Activated effector memory CD4-positive, alpha-beta T cell treated with Interleukin-2 at 50 U/mL for 16 hours (primary cell): ENCODE measurements around the gene TESMIN.

Experiments
- DNase-seq: peaks from one replicate; pipeline ENCODE4 v3.0.0-alpha.2; 2020

TESMIN gene

DNA sequence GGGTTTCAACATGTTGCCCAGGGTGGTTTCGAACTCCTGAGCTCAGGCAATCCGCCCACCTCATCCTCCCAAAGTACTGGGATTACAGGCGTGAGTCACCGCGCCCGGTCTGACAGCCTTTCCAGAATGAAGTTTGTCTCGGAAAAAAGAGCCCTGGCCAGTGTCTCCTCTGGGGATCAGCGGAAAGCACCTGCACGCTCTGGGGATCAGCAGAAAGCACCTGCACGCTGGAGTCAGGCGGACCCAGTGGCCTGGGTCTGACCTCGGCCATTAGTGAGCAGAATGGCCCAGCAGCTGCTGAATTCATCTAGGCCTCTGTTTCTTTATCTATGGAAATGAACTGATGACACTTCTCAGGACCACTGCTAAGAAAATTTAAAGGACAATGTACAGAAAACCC, 10.5 kb upstream of the TESMIN start:
- no peak for DNase-seq

DNA sequence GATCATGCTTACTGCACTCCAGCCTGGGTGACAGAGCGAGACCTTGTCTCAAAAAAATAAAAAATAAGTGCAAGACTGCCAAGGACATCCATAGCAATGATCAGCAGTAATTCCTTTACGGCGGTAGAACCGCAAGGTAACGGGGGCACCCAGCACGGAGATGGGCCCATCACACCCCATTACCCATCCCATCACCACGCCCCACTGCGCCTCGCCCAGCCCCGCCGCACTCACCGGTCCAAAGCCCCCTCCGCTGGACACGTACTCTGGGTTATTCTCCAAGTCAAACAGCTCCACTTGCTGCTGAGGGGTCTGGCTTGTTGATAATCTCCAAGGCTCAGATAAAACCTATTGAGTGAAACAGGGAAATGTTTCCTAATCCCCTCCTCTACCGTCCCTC, 8.7 kb upstream of the TESMIN start:
- DNase-seq, result no peak

- no peak for DNase-seq
Observed at GRCh38 chr11:68757711-68758110, 6.4 kb upstream of the TESMIN start.

DNA sequence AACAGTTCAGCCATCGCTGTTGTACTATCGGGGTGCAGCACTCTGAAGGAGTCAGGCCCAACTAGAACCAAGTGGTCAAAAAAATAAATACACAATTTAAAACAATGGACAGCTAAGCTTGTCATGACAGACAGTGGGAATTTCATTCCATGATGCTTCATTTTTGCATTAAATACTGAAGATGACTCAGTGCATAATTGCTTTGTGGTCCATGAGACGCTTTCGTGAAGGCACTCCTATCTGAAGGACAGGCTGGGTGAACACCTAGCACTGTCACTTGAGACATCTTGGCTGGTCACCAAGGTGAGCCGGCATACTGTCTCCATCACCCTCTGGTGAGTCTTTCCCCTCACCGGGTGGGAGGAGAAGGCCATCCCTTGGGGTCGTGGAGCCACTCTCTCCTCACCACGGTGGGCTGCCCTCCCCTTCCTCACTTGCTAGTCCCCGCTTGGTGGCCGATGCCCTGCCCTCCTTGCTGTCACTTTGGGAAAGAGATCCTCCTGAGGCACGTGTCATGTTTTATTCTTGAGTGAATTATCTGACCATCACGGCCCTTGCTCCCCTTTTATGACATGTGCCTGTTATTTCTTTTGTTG, 4.9 kb upstream of the TESMIN start:
- DNase-seq, result no peak

- no peak for DNase-seq
Observed at GRCh38 chr11:68753300-68753699, 2.0 kb upstream of the TESMIN start.

DNA sequence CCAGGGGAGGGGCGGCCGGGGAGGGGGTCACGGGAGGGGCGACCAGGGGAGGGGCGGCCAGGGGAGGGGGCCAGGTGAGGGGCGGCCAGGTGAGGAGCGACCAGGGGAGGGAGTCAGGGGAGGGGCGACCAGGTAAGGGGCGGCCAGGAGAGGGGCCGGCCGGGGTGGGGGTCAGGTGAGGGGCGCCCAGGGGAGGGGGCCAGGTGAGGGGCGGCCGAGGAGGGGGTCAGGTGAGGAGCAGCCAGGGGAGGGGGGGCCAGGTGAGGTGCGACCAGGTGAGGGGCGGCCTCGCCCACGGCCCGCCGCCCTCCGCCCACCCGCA, 355 bp downstream of the TESMIN start:
- no peak for DNase-seq

DNA sequence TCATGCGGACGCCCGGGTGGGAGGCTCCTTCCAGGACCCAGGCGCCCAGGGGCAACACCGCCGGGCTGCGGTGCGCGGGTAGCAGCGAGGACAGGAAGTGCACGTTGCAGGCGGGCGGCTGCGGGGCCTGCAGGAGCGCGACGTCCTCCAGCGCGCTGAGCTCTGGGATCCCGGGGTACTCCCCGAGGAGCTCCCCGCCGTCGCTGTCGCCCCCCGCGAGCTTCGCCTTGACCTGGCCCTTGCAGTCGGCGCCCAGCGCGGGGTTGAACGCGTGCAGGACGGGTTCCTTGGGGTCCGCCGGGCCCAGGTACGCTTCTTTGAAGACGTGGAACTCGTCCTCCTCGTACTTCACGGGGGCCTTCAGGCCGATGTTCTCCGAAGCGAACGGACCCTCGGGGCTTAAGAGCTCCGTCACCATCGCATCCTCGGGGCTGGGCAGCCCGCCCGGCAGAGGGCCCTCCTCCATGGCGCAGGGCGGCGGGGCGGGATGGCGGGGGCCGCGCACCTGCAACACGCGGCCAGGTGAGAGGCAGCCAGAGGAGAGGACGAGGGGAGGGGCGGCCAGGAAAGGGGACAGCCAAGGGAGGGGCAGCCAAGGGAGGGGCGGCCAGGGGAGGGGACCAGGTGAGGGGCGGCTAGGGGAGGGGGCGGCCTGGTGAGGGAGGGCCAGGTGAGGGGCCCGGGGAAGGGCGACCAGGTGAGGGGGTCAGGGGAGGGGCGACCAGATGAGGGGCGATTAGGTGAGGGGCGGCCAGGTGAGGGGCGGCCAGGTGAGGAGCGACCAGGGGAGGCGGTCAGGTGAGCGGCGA, 921 bp downstream of the TESMIN start:
- peak; percentile 6 for DNase-seq

- no peak for DNase-seq
Observed at GRCh38 chr11:68749229-68750123, 1.8 kb downstream of the TESMIN start.

DNA sequence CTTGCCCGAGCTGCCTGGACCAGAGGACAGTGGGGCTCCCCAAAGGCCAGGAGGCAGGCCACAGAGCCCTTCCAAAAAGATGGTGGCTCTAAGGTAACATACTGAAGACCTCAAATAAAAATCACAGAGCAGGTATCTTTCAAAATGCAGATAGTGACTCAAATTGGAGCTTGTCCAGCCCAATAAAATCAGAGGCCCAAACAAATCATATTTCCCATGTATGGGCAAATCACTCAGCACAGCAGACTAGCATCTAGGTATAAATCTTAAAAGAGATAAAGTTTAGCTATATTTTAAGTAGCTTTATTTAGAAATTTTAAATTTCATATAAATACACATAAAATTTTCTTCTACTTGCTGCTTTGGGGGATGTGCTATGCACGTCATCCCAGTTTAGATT, 3.3 kb downstream of the TESMIN start:
- DNase-seq, result no peak

GRCh38 chr11:68743539-68743938, 7.8 kb downstream of the TESMIN start:
- DNase-seq, result no peak

DNA sequence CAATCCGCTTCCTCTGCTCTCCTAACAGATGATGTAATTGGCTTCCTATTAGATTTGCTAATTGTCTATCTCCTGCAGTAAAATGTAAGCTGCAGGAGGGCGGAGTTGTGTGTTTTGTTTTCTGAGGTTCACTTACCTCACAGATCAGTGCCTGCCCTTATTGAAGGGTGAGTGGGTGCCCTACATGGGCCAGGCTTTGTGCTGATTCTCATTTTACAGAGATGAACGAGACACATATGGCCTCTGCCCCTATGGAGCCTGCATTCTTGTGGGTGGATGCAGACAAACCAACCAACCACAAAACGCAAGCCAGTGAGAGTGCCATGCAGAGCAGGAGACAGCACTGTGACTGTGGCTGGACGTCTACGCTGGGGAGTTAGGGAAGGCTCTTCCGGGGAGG, 9.9 kb downstream of the TESMIN start:
- no peak for DNase-seq

DNA sequence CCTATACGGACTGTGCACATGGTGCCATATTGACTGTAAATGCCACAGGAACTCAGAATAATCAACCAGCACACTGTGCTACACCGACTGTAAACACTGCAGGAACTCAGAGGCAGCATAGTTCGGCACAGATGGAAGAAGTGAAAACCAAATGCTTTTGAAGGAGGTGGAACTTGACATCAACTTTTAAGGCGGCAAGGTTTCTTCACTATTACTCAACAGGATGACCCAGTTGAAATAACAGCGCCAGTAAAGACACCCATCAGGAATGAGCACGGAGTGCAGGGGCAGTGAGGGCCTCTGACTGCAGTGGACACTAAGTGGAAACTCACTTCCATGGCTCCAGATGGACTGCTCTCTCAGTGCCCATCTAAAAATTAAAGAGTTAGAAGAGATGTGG, 15.7 kb downstream of the TESMIN start:
- no peak for DNase-seq

DNA sequence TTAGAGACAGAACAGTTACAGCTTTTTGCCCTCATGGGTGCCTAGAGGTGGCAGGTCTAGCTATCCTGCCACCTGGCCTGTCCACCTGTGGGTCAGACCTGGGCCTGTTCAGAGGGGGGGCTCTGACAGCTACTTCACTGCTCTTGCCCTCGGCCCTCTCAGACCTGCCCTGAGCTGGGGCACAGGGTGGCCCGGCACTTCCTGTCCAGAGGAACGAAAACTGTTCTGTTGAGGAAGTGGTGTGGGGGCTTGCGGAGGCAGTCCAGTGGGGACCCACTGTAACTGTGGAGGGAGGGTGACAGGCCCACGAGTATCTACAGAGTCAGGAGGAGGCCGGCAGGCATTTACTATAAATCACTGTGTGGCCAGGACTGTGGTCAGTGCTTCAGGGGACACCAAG, 16.2 kb downstream of the TESMIN start:
- DNase-seq, result no peak

- DNase-seq, result no peak
Observed at GRCh38 chr11:68734111-68734510, 17.2 kb downstream of the TESMIN start.

DNA sequence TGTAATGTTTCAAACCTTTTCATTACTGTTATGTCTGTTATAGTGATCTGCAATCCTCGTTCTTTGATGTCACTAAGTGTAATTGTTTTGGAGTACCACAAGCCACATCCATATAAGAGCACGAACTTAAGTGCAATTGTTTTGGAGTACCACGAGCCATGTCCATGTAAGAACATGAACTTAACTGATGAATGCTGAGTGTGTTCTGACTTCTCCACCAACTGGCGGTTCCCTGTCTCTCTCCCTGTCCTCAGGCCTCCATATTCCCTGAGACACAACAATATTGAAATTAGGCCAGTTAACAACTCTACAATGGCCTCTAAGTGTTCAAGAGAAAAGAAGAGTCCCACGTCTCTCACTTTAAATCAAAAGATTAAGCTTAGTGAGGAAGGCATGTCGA, 23.5 kb downstream of the TESMIN start:
- no peak for DNase-seq

DNA sequence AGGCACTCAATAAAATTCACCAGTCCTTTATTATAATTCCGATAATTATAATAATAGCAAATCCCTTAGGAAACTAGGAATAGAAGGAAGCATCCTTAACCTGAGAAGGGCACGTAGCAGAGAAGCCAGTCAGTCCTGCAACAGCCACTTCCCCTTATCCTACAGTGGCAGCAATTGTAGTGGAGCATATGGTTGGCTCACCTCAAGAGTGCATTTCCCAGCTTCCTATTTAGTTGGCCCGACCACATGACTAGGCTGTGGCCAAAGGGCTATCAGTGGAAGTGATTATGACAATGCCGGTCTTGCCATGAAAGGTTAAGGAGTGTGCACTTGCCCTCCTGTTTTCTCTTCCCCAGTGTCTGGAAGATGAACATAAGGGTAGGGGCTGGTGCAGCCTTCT, 27.0 kb downstream of the TESMIN start:
- no peak for DNase-seq

GRCh38 chr11:68722143-68722542, 29.2 kb downstream of the TESMIN start:
- DNase-seq, result no peak

GRCh38 chr11:68721075-68721474, 30.2 kb downstream of the TESMIN start:
- DNase-seq, result no peak

DNA sequence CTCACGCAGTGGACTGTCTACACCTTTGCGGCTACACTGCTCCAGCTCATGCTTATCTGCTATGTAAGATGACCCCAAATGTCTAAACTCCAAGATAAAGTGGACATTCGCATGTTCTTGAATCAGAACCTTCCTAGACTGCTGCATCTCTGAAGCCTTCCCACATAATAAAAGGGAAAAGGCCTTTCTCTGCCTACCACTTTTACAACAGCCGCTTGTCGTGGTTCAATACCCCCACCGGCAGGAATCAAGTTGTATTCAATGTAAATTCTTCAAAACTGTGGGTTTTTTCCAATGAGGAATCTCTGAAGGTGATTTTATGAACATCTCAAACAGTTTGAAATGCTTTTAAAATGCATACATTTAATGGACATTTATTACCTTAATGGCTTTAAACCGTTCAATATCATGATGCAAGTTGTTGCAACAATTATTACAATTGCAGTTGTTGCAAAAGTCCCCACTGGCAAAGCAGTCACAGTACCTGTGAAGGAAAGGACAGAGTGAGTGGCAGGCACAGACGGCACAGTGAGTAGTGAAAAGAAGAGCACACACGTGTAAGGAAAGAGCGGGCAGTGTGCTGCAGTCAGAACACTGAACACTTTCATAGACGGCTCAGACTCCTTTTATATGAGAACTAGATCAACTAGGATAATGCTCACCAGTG, 35.7 kb downstream of the TESMIN start:
- DNase-seq, result no peak

DNA sequence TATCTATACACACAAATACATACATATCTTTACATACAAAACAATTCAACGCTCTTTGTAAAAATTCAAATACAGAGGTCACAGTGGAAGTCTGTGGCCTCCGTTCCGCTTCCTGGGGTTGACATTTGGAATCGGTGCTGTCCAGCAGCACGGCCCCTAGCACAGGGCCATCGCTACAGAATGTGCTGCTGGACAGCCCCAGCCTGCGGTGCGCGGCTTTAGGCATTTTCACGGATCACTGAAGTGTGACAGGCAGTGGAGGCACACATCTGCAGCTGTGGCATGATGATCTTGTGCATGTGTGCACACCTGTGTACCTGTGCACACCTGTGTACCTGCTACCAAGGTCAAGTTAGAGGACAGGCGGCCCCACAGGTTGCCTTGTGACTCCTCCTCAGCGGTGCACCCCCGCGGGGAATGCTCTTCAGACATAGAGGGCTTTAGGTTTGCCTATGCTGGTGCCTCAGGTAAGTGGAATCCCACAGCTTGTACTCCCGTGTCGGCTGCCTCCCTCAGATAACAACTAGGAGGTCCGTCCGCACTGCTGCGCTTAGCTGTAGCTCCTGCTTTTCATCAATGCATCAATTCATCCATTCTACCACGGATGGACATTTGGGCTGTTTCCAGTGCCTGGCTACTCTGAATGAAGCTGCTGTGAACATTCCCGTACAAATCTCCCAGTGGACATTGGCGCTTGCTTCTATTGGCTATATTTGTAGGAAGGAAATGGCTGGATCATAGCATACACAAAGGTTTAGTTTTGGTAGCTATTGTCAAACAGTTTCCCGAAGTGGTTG, 37.1 kb downstream of the TESMIN start:
- DNase-seq, result no peak

- DNase-seq, result no peak
Observed at GRCh38 chr11:68711114-68711513, 40.2 kb downstream of the TESMIN start.

- no peak for DNase-seq
Observed at GRCh38 chr11:68710409-68710808, 40.9 kb downstream of the TESMIN start.

DNA sequence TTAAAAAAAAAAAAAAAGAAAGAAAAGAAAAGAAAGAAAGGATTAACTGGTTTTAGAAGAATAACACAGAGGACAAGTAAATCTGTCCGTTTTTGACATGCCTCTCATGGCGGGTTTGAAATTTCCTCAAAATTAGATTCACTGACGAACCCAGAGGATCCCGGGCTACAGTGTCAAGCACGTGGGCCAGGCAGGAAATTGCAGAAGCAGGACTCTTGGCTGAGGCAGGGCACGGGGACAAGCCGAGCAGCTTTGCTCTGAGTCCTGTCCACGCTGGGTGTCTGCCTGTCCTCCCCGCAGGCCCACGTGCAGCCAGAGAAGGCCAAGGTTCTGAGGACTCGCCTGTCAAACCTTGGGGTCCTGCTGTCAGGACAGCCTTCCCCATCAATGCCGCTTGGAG, 42.3 kb downstream of the TESMIN start:
- no peak for DNase-seq
